Mesenchymal stem cell (in vitro differentiated cells and primary cell): Measurements from ENCODE around the gene ZSCAN25.

Source experiments
- DNase-seq: peaks from one replicate; pipeline ENCODE4 v3.0.0-alpha.2; 2013
- H2AFZ ChIP-seq: one replicate; pipeline ENCODE4 v1.6.1; 2013; ENCODE audit warnings: low read depth, mild to moderate bottlenecking, control low read depth, inconsistent platforms, low read length, moderate library complexity
- H2AK5ac ChIP-seq: 2 replicates; pipeline ENCODE4 v1.6.1; 2013; ENCODE audit warnings: low read length, moderate library complexity, mild to moderate bottlenecking, inconsistent platforms; ENCODE audit not compliant: severe bottlenecking
- H2BK120ac ChIP-seq: one replicate; pipeline ENCODE4 v1.6.1; 2013; ENCODE audit warnings: low read depth, mild to moderate bottlenecking, inconsistent platforms, low read length, moderate library complexity
- H2BK12ac ChIP-seq, 2 experiments: one replicate each; pipeline ENCODE4 v1.6.1; 2013; ENCODE audit warnings: inconsistent platforms in 2 of 2, low read length in 2 of 2, mild to moderate bottlenecking in 2 of 2, moderate library complexity in 2 of 2, control low read depth in 1 of 2
- H2BK15ac ChIP-seq: one replicate; pipeline ENCODE4 v1.6.1; 2013; ENCODE audit warnings: mild to moderate bottlenecking, low read depth, inconsistent platforms; ENCODE audit not compliant: poor library complexity, severe bottlenecking
- H2BK5ac ChIP-seq: 2 replicates; pipeline ENCODE4 v1.6.1; 2013; ENCODE audit warnings: low read depth, mild to moderate bottlenecking, low read length, control low read depth, inconsistent platforms; ENCODE audit not compliant: poor library complexity, severe bottlenecking
- H3K14ac ChIP-seq, 2 experiments: one replicate each; pipeline ENCODE4 v1.6.1; 2013; ENCODE audit warnings: inconsistent platforms in 2 of 2, low read length in 2 of 2, control low read depth in 1 of 2, mild to moderate bottlenecking in 1 of 2, moderate library complexity in 1 of 2
- H3K18ac ChIP-seq, 2 experiments: one replicate each; pipeline ENCODE4 v1.6.1; 2013; ENCODE audit warnings: inconsistent platforms in 2 of 2, low read length in 2 of 2, control low read depth in 1 of 2, low read depth in 1 of 2, mild to moderate bottlenecking in 1 of 2
- H3K23ac ChIP-seq, 2 experiments: one replicate each; pipeline ENCODE4 v1.6.1; 2013; ENCODE audit warnings: inconsistent platforms in 2 of 2, low read length in 2 of 2, mild to moderate bottlenecking in 2 of 2, moderate library complexity in 2 of 2, control low read depth in 1 of 2
- H3K27ac ChIP-seq: 2 replicates; pipeline ENCODE4 v1.5.1; 2013; ENCODE audit warnings: mild to moderate bottlenecking, moderate library complexity, low read length, control low read depth, inconsistent platforms; ENCODE audit not compliant: poor library complexity, severe bottlenecking
- H3K27me3 ChIP-seq, 2 experiments: 2 replicates each; pipeline versions ENCODE4 v1.6.1 to v1.7.0; 2013; ENCODE audit warnings: low read length in 2 of 2, mild to moderate bottlenecking in 2 of 2, moderate library complexity in 2 of 2, control low read depth in 1 of 2, inconsistent platforms in 1 of 2; ENCODE audit not compliant: control insufficient read depth in 1 of 2, insufficient read depth in 1 of 2
- H3K36me3 ChIP-seq, 2 experiments: 2 replicates each; pipeline versions ENCODE4 v1.6.1 to v1.7.0; 2013; ENCODE audit warnings: low read length in 2 of 2, control low read depth in 1 of 2, inconsistent platforms in 1 of 2, low read depth in 1 of 2, mild to moderate bottlenecking in 1 of 2; ENCODE audit not compliant: insufficient read depth in 2 of 2, control insufficient read depth in 1 of 2
- H3K4ac ChIP-seq, 2 experiments: one replicate each; pipeline ENCODE4 v1.6.1; 2013; ENCODE audit warnings: inconsistent platforms in 2 of 2, low read length in 2 of 2, mild to moderate bottlenecking in 2 of 2, moderate library complexity in 2 of 2, control low read depth in 1 of 2, low read depth in 1 of 2
- H3K4me1 ChIP-seq: 2 replicates; pipeline ENCODE4 v1.6.1; 2013; ENCODE audit warnings: low read depth, low read length, control low read depth; ENCODE audit not compliant: control insufficient read depth, insufficient read depth
- H3K4me2 ChIP-seq: 2 replicates; pipeline ENCODE4 v1.6.1; 2013; ENCODE audit warnings: low read length, mild to moderate bottlenecking, inconsistent platforms; ENCODE audit not compliant: poor library complexity, severe bottlenecking
- H3K4me3 ChIP-seq, 2 experiments: 2 replicates each; pipeline versions ENCODE4 v1.5.1 to v1.7.0; 2013; ENCODE audit warnings: low read length in 2 of 2, mild to moderate bottlenecking in 2 of 2, control low read depth in 1 of 2, low read depth in 1 of 2; ENCODE audit not compliant: insufficient read depth in 1 of 2
- H3K79me1 ChIP-seq: replicated peaks from 2 replicates; pipeline ENCODE4 v1.6.1; 2013; ENCODE audit warnings: mild to moderate bottlenecking, control low read depth, low read length, inconsistent platforms; ENCODE audit not compliant: poor library complexity, severe bottlenecking
- H3K9ac ChIP-seq: 2 replicates; pipeline ENCODE4 v1.7.0; 2013; ENCODE audit warnings: mild to moderate bottlenecking, low read length, moderate library complexity
- H3K9me3 ChIP-seq: 2 replicates; pipeline ENCODE4 v1.7.0; 2013; ENCODE audit warnings: mild to moderate bottlenecking, low read length; ENCODE audit not compliant: control insufficient read depth
- H4K8ac ChIP-seq: one replicate; pipeline ENCODE4 v1.6.1; 2013; ENCODE audit warnings: inconsistent platforms, mild to moderate bottlenecking, low read length, moderate library complexity
- H4K91ac ChIP-seq: one replicate; pipeline ENCODE4 v1.6.1; 2013; ENCODE audit warnings: mild to moderate bottlenecking, low read length, inconsistent platforms
- WGBS: methylation state at CpG from one replicate; pipeline ENCODE4 v1.1.7; 2013; ENCODE audit warnings: mixed read lengths; 5-methylcytosine and 5-hydroxymethylcytosine counted together

Gene ZSCAN25

GRCh38 chr7:99625961-99626360, 9.2 kb downstream of the ZSCAN25 start:
- WGBS = 96% methylated on average over 4 of the region's 4 CpGs
- Histone ChIP-seq H2BK12ac (no peak overlapping the region), H4K91ac (no peak overlapping the region), H3K36me3 (peaks cover 73 to 100% of the 10 kb centered on the region in 2 experiments), H3K27me3 (no peaks in the 10 kb centered on the region), H2AFZ (no peak overlapping the region), H2BK120ac (no peak overlapping the region), H2AK5ac (no peak overlapping the region), H3K27ac (no peak overlapping the region), H2BK5ac (no peak overlapping the region), H3K23ac (no peak overlapping the region), H3K4me2 (no peak overlapping the region), H3K79me1 (peaks cover 60% of the 10 kb centered on the region), H4K8ac (no peak overlapping the region), H3K9ac (no peak overlapping the region), H2BK15ac (no peak overlapping the region), H3K4ac (no peak overlapping the region), H3K4me1 (no peaks in the 10 kb centered on the region), H3K14ac (no peak overlapping the region), H3K18ac (no peak overlapping the region), H3K4me3 (no peak overlapping the region), H3K9me3 (no peaks in the 10 kb centered on the region)
- no peak for DNase-seq

GRCh38 chr7:99626661-99627060, 9.9 kb downstream of the ZSCAN25 start:
- Histone ChIP-seq H3K4ac (no peak overlapping the region), H3K14ac (no peak overlapping the region), H4K8ac (no peak overlapping the region), H3K4me1 (no peaks in the 10 kb centered on the region), H3K79me1 (peaks cover 55% of the 10 kb centered on the region), H3K23ac (no peak overlapping the region), H3K9me3 (no peaks in the 10 kb centered on the region), H2BK15ac (no peak overlapping the region), H2BK5ac (no peak overlapping the region), H3K4me3 (no peak overlapping the region), H3K4me2 (no peak overlapping the region), H2BK120ac (no peak overlapping the region), H3K27me3 (no peaks in the 10 kb centered on the region), H2AFZ (no peak overlapping the region), H3K9ac (no peak overlapping the region), H2AK5ac (no peak overlapping the region), H3K36me3 (peaks cover 68 to 99% of the 10 kb centered on the region in 2 experiments), H4K91ac (no peak overlapping the region), H3K27ac (no peak overlapping the region), H2BK12ac (no peak overlapping the region), H3K18ac (no peak overlapping the region)
- WGBS = no CpG with 5 or more reads among the region's 1 CpG
- no peak for DNase-seq

GRCh38 chr7:99627513-99627912, 10.8 kb downstream of the ZSCAN25 start:
- H2BK15ac ChIP-seq = no peak overlapping the region

GRCh38 chr7:99628471-99629465, 12.0 kb downstream of the ZSCAN25 start:
- Histone ChIP-seq H2BK15ac (no peak overlapping the region), H3K27ac (no peak overlapping the region), H3K4me1 (no peaks in the 10 kb centered on the region), H2BK5ac (no peak overlapping the region), H3K79me1 (peaks cover 49% of the 10 kb centered on the region), H3K9ac (no peak overlapping the region), H3K4me3 (no peak overlapping the region), H2AFZ (no peak overlapping the region), H3K14ac (no peak overlapping the region), H3K9me3 (no peaks in the 10 kb centered on the region), H3K18ac (no peak overlapping the region), H4K8ac (no peak overlapping the region), H3K27me3 (no peaks in the 10 kb centered on the region), H2BK120ac (no peak overlapping the region), H2BK12ac (no peak overlapping the region), H2AK5ac (no peak overlapping the region), H4K91ac (no peak overlapping the region), H3K4ac (no peak overlapping the region), H3K36me3 (peaks cover 53 to 91% of the 10 kb centered on the region in 2 experiments), H3K4me2 (no peak overlapping the region), H3K23ac (no peak overlapping the region)
- 95% methylated on average over 14 of the region's 14 CpGs for WGBS
- no peak for DNase-seq

More at GRCh38 chr7:99627513-99627912, 10.8 kb downstream of the ZSCAN25 start:
- no peak overlapping the region for H2BK120ac ChIP-seq
- H2BK5ac ChIP-seq = no peak overlapping the region
- H3K4me3 ChIP-seq = no peak overlapping the region
- no peak overlapping the region for H2AFZ ChIP-seq
- H3K4me2 ChIP-seq = no peak overlapping the region
- H3K4me1 ChIP-seq = no peaks in the 10 kb centered on the region
- no peaks in the 10 kb centered on the region for H3K27me3 ChIP-seq
- H3K9ac ChIP-seq = no peak overlapping the region
- no peak overlapping the region for H4K8ac ChIP-seq
- H3K9me3 ChIP-seq = no peaks in the 10 kb centered on the region
- no peak overlapping the region for H3K18ac ChIP-seq
- peaks cover 53% of the 10 kb centered on the region for H3K79me1 ChIP-seq
- H2BK12ac ChIP-seq = no peak overlapping the region
- H3K14ac ChIP-seq = no peak overlapping the region
- WGBS = 100% methylated on average over 11 of the region's 11 CpGs
- H2AK5ac ChIP-seq = no peak overlapping the region
- H3K23ac ChIP-seq = no peak overlapping the region
- no peak overlapping the region for H3K27ac ChIP-seq
- DNase-seq = no peak
- H3K4ac ChIP-seq = no peak overlapping the region
- no peak overlapping the region for H4K91ac ChIP-seq
- H3K36me3 ChIP-seq = peaks cover 64 to 94% of the 10 kb centered on the region in 2 experiments
